HL-60 (cell line): ENCODE results near the gene MDM2.

Experiments used
- CTCF ChIP-seq: IDR thresholded peaks from one replicate; pipeline ENCODE4 v1.5.1; 2011; ENCODE audit warnings: low read length, control low read depth, inconsistent platforms; ENCODE audit not compliant: insufficient read depth
- POLR2AphosphoS5 ChIP-seq: IDR thresholded peaks from 2 replicates; pipeline ENCODE4 v1.6.1; 2012; ENCODE audit warnings: low read depth

- TF ChIP-seq POLR2AphosphoS5, result no peak
- TF ChIP-seq CTCF, result no peak
Measured at GRCh38 chr12:68850390-68850789, 42.4 kb downstream of the MDM2 start.
